Endothelial cell (in vitro differentiated cells): ENCODE results near the gene TMEM179. TPM values are rescaled to one million over a fixed set of nuclear protein-coding genes. Genes with fewer than 3 reads are reported as not detected.
"Not testable (repeated sequence)": the region's sequence is repeated elsewhere in the genome, so short reads cannot be mapped to it uniquely, and the experiment has no call there.

Experiments
- DNase-seq: peaks from one replicate; pipeline ENCODE4 v3.0.0; 2021; ENCODE audit warnings: low spot score
- H3K27ac Mint-ChIP-seq: one replicate; pipeline ENCODE4 v1.8.0; 2021; ENCODE audit warnings: mixed read lengths, inconsistent platforms; ENCODE audit not compliant: unreplicated experiment
- H3K27me3 Mint-ChIP-seq: one replicate; pipeline ENCODE4 v1.8.0; 2021; ENCODE audit warnings: mild to moderate bottlenecking, moderate library complexity, mixed read lengths, inconsistent platforms; ENCODE audit not compliant: unreplicated experiment
- H3K36me3 Mint-ChIP-seq: one replicate; pipeline ENCODE4 v1.8.0; 2021; ENCODE audit warnings: mild to moderate bottlenecking, low read depth, mixed read lengths, inconsistent platforms; ENCODE audit not compliant: unreplicated experiment
- H3K4me1 Mint-ChIP-seq: one replicate; pipeline ENCODE4 v1.8.0; 2021; ENCODE audit warnings: mild to moderate bottlenecking, mixed read lengths, inconsistent platforms; ENCODE audit not compliant: unreplicated experiment
- H3K4me3 Mint-ChIP-seq: one replicate; pipeline ENCODE4 v1.8.0; 2021; ENCODE audit warnings: mild to moderate bottlenecking, mixed read lengths, inconsistent platforms; ENCODE audit not compliant: unreplicated experiment
- H3K9me3 Mint-ChIP-seq: one replicate; pipeline ENCODE4 v1.8.0; 2021; ENCODE audit warnings: mixed read lengths, inconsistent platforms; ENCODE audit not compliant: unreplicated experiment
- total RNA-seq: library from RNA; stranded (reverse); fragmentation: NEBNext Ultra II Directional; extraction: Animal tissue kit (Norgen Biotek cat#: 25700); gene quantifications from one replicate; pipeline ENCODE4 v1.2.1, GENCODE V29; 2021; ENCODE audit not compliant: unreplicated experiment
- TF ChIP-seq, protein P1 (sequence below): fragments of 200-600 bp; sonication (generic); IDR thresholded peaks from one replicate; pipeline ENCODE4 v1.5.0; 2021; ENCODE audit warnings: antibody characterized with exemption; ENCODE audit not compliant: unreplicated experiment

The TMEM179 gene
- total RNA-seq, 1 donor from 2014 or later = 0.54 TPM

DNA sequence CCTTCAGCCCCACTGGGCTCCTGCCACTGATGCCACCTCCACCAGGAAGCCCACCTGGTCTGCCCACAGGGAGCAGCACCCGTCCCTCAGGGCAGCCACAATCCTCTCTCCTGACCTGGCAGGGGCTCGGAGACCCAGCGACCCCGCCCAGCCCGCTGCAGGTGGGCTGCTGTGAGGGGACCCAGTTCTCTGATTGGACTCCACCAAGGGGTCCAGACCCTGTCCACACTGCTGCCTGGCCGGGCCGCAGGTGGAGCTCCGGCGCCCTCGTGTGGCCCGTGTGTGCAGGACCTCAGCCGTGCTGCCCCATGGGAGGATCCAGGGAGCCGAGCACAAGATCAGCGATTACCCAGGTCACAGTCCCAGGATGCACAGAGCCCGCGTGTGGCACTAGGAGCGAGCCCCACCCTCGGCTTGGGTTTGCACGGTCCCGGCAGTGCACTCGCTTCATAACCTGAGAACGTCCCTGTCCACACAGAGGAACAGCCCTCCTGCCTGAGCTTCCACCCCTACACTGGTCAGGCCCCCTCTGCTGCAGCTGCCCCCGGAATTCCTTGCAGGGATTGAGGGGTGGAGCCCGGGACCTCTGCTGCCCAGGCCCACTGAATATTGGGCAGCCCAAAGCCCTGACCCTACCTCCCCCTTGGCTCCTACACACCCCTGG, 35.4 kb upstream of the TMEM179 start:
- Mint-ChIP-seq H3K4me3 (no peak overlapping the region), H3K27me3 (peaks cover 18% of the 10 kb centered on the region), H3K27ac (no peak overlapping the region), H3K36me3 (peaks cover 4% of the 10 kb centered on the region), H3K4me1 (peaks cover 6% of the 10 kb centered on the region), H3K9me3 (peaks cover 4% of the 10 kb centered on the region)
- TF ChIP-seq, protein P1, sequence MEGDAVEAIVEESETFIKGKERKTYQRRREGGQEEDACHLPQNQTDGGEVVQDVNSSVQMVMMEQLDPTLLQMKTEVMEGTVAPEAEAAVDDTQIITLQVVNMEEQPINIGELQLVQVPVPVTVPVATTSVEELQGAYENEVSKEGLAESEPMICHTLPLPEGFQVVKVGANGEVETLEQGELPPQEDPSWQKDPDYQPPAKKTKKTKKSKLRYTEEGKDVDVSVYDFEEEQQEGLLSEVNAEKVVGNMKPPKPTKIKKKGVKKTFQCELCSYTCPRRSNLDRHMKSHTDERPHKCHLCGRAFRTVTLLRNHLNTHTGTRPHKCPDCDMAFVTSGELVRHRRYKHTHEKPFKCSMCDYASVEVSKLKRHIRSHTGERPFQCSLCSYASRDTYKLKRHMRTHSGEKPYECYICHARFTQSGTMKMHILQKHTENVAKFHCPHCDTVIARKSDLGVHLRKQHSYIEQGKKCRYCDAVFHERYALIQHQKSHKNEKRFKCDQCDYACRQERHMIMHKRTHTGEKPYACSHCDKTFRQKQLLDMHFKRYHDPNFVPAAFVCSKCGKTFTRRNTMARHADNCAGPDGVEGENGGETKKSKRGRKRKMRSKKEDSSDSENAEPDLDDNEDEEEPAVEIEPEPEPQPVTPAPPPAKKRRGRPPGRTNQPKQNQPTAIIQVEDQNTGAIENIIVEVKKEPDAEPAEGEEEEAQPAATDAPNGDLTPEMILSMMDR = peak; percentile 81
- DNase-seq = peak; percentile 86

DNA sequence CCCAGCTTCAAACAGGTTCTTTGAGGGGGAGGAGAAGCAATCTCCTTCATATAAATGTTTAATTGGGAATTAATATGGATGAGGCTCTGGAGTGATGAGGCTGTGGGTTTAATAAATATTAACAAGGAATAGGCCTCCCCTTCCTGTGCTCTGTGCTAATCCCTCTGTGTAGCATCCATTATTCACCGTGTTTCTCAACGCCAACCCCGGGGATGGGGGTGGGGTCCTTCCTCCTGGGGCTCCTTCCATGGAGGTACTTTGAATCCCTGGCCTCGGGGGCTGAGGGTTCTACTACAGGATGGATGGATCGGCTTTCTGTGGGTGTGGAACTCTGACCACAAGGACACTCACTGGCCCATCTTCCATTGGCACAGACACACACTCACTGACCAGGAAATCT, 34.9 kb upstream of the TMEM179 start:
- H3K4me1 Mint-ChIP-seq = peaks cover under 1% of the 10 kb centered on the region
- peaks cover 18% of the 10 kb centered on the region for H3K27me3 Mint-ChIP-seq
- H3K27ac Mint-ChIP-seq = no peak overlapping the region
- no peaks in the 10 kb centered on the region for H3K36me3 Mint-ChIP-seq
- H3K4me3 Mint-ChIP-seq = no peak overlapping the region
- TF ChIP-seq, protein P1 = no peak
- H3K9me3 Mint-ChIP-seq = no peaks in the 10 kb centered on the region
- DNase-seq = no peak

DNA sequence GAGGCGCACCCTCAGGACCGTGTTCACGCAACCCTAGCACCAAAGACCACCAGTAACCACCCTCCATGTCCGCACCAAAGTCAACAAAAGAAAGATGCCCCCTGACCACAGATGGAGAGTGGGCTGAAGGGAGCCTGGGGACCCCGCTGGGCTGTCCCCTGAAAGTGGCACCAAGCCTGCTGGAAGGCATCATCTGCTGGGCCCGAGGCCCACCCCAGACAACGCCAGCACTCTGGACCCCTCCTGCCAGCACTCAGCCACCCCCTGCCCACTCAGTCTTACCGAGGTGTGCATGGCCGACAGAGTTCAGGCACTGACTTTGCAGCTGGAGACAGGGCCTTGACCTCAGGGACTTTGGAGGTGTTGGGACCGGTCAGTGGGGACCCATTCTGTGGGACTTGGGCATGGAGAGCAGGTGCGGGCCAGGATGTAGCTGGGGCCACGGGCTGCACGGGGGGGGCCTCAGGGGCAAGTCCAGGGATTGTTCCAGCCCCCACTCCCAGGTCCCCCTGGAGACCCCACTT, 34.4 kb upstream of the TMEM179 start:
- Mint-ChIP-seq H3K4me1 (no peaks in the 10 kb centered on the region), H3K27ac (no peak overlapping the region), H3K36me3 (no peaks in the 10 kb centered on the region), H3K9me3 (no peaks in the 10 kb centered on the region), H3K27me3 (peaks cover 18% of the 10 kb centered on the region), H3K4me3 (no peak overlapping the region)
- TF ChIP-seq, protein P1 = no peak
- no peak for DNase-seq

DNA sequence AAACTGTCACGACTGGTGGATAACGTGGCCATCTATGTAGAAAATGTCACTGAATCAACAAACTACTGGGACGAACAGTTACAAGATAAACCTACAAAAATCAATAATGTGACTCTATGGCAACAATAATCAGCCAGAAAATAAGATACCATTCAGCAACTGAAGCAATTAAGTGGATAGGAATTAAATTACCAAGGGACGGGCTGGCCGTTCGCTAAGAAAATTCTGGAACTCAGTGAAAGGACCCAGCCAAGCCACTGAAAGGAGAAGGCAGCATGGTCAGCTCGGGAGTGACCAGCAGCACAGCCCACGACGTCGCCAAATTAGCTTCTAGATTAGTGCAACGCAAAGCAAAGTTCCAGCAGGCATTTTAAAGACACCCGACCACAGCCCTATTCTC, 33.6 kb upstream of the TMEM179 start:
- Mint-ChIP-seq H3K27ac (no peak overlapping the region), H3K4me3 (no peak overlapping the region), H3K36me3 (no peaks in the 10 kb centered on the region), H3K4me1 (no peaks in the 10 kb centered on the region), H3K9me3 (no peaks in the 10 kb centered on the region), H3K27me3 (peaks cover 18% of the 10 kb centered on the region)
- TF ChIP-seq, protein P1 = no peak
- DNase-seq = no peak

DNA sequence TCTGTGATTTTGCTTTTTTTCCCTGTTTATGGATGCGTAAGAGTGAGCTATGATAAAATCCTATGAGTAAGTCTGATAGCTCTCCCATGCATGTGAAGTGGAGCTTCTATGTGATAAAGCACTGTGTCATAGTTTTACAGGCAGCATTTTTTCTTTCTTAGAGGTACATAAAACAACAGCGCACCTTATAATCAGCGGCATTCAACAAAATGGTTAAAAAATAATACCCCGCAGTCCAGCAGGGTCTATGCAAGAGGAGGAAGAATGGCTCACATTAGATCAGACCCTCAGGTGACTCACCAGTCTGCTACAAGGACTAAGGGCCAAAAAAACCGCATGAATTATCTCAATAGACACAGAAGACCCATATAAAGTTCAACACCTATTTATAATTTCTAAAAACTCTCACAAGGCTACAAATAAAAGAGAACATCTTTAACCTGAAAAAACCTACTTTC, 33.0 kb upstream of the TMEM179 start:
- DNase-seq = no peak
- no peaks in the 10 kb centered on the region for H3K4me1 Mint-ChIP-seq
- TF ChIP-seq, protein P1 = no peak
- no peak overlapping the region for H3K27ac Mint-ChIP-seq
- no peaks in the 10 kb centered on the region for H3K9me3 Mint-ChIP-seq
- H3K4me3 Mint-ChIP-seq = no peak overlapping the region
- no peaks in the 10 kb centered on the region for H3K36me3 Mint-ChIP-seq
- peaks cover 16% of the 10 kb centered on the region for H3K27me3 Mint-ChIP-seq

DNA sequence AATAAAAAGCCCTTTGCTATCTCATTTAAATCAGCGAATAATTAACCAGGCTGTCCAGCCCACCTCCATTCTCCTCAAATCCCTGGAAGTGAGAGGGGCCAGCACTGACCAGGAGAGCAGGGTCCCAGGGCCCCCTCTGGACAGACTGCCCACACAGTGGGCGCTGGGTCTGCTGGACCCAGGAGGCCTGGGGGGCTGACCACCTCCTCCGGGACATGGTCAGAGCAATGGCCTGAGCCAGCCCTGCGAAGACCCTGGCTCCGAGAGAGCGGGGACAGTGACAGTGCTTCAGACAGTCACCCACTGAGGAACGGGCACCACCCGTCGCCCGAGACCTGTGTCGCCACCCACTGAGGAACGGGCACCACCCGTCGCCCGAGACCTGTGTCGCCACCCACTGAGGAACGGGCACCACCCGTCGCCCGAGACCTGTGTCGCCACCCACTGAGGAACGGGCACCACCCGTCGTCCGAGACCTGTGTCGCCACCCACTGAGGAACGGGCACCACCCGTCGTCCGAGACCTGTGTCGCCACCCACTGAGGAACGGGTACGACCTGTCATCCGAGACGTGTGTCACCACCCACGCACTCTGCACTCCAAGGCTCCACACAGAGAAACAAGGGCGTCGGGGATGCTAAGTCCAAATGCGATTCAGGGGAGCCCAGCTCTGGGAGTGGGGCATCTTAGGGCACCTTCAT, 32.4 kb upstream of the TMEM179 start:
- not testable (repeated sequence) for H3K9me3 Mint-ChIP-seq, H3K4me3 Mint-ChIP-seq, H3K27ac Mint-ChIP-seq, H3K4me1 Mint-ChIP-seq, DNase-seq, H3K36me3 Mint-ChIP-seq
- H3K27me3 Mint-ChIP-seq = peaks cover 16% of the 10 kb centered on the region
